Measurements from ENCODE around the gene BCAN.

- TF ChIP-seq CTCF (IDR thresholded peaks at IDR 0.05) = no peak
- TF ChIP-seq POLR2A (IDR thresholded peaks at IDR 0.05) = no peak
These were observed 6.6 kb downstream of the BCAN start for GRCh38 chr1:156648496-156648895.
